Thyroid gland (tissue), 4 donors: ENCODE data around the gene POLE3. TPM values are rescaled to one million over a fixed set of nuclear protein-coding genes. Genes with fewer than 3 reads are reported as not detected.

Source experiments
- DNase-seq, 2 donors: peaks; one replicate each; pipeline ENCODE4 v3.0.0-alpha.2; 2019
- H3K27ac ChIP-seq, 3 donors: fragments of 200-600 bp; sonication (generic); 1 replicate in 2 of 3; 2 replicates in 1 of 3; pipeline ENCODE4 v1.5.1; 2016 to 2019; ENCODE audit warnings: mild to moderate bottlenecking in 1 of 3, moderate library complexity in 1 of 3
- H3K27me3 ChIP-seq: fragments of 200-600 bp; sonication (generic); one replicate; pipeline ENCODE4 v1.5.1; 2019
- H3K36me3 ChIP-seq, 2 donors: fragments of 200-600 bp; sonication (generic); one replicate each; pipeline ENCODE4 v1.5.1; 2016 to 2019
- H3K4me1 ChIP-seq, 2 donors: fragments of 200-600 bp; sonication (generic); one replicate each; pipeline ENCODE4 v1.5.1; 2017 to 2019
- H3K4me3 ChIP-seq, 3 donors: fragments of 200-600 bp; sonication (generic); replicated peaks in 1 of 3; 1 replicate in 2 of 3; 2 replicates in 1 of 3; pipeline ENCODE4 v1.5.1; 2016; ENCODE audit warnings: mild to moderate bottlenecking in 1 of 3
- H3K9me3 ChIP-seq: fragments of 200-600 bp; sonication (generic); one replicate; pipeline ENCODE4 v1.5.1; 2017
- CTCF ChIP-seq, 6 experiments: fragments of 200-600 bp in 3 of 6; fragments of 450-650 bp in 3 of 6; sonication (generic) in 3 of 6; IDR thresholded peaks; one replicate each; pipeline ENCODE4 v1.5.1; 2016 to 2019; ENCODE audit warnings: antibody characterized with exemption in 6 of 6, mild to moderate bottlenecking in 2 of 6, inconsistent platforms in 1 of 6, moderate library complexity in 1 of 6
- POLR2A ChIP-seq, 2 donors: fragments of 450-650 bp; IDR thresholded peaks; one replicate each; pipeline ENCODE4 v1.6.1; 2017; ENCODE audit warnings: antibody characterized with exemption in 2 of 2, mild to moderate bottlenecking in 2 of 2, moderate library complexity in 1 of 2
- WGBS, 2 donors: methylation state at CpG; one replicate each; pipeline ENCODE4 v1.1.5; 2017; 5-methylcytosine and 5-hydroxymethylcytosine counted together
- intact Hi-C: fragments of 100-400 bp; cut with DNase I; formaldehyde crosslinking; loops from one replicate; pipeline ENCODE4 v1.15.1; 2023
- total RNA-seq, 4 donors: library from RNA; depleted of rRNA; stranded (reverse); fragments of >200 nt; gene quantifications; one replicate each; pipeline ENCODE4 v1.2.3, GENCODE V29; 2016

The POLE3 gene
- total RNA-seq, 4 donors from 2014 or later: 29.2 to 54.9 (median 33.5) TPM

GRCh38 chr9:113395000-113395861, 15.2 kb downstream of the POLE3 start:
- no peak for TF ChIP-seq CTCF (IDR thresholded peaks at IDR 0.05)
- TF ChIP-seq POLR2A (IDR thresholded peaks at IDR 0.05): no peak
- H3K27me3 ChIP-seq: no peaks in the 10 kb centered on the region
- H3K27ac ChIP-seq: no peak overlapping the region
- peaks cover 14 to 17% of the 10 kb centered on the region in 2 donors for H3K36me3 ChIP-seq
- peak in 1 of 2 donors; percentile 17 for DNase-seq
- peaks cover 9 to 24% of the 10 kb centered on the region in 2 donors for H3K4me1 ChIP-seq
- intact Hi-C loops: no loop called here
- WGBS, 2 donors: 96% methylated on average over 9 of the region's 9 CpGs
- H3K9me3 ChIP-seq: no peaks in the 10 kb centered on the region
- H3K4me3 ChIP-seq: no peak overlapping the region

DNA sequence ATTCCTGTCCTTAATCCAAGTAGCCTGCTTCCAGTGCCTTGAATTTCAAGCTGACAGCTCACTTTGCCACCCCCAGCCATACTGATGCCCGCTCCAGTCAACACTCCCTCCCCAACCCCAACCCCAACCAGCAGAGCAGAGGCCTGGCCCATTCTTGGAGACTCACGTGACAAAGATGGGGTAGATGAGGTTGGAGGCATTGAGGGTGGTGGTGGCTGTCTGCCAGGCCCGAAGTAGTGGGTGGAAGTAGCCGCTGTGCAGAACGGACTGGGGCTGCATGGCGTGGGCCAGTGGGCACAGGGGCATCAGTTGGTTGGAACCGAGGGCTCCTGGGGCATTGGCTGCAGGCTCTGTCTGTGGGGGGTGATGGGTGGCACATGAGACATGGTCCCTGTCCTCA, 17.2 kb downstream of the POLE3 start:
- H3K27me3 ChIP-seq: no peaks in the 10 kb centered on the region
- H3K36me3 ChIP-seq: peaks cover 28 to 35% of the 10 kb centered on the region in 2 donors
- peaks cover 0 to 6% of the 10 kb centered on the region in 2 donors for H3K4me1 ChIP-seq
- intact Hi-C loops: no loop called here
- no peak overlapping the region for H3K27ac ChIP-seq
- no peaks in the 10 kb centered on the region for H3K9me3 ChIP-seq
- TF ChIP-seq POLR2A (IDR thresholded peaks at IDR 0.05) (no peak), CTCF (IDR thresholded peaks at IDR 0.05) (no peak)
- no peak overlapping the region for H3K4me3 ChIP-seq
- no peak for DNase-seq
- 91 to 96% methylated on average over 7 of the region's 7 CpGs for WGBS, 2 donors

DNA sequence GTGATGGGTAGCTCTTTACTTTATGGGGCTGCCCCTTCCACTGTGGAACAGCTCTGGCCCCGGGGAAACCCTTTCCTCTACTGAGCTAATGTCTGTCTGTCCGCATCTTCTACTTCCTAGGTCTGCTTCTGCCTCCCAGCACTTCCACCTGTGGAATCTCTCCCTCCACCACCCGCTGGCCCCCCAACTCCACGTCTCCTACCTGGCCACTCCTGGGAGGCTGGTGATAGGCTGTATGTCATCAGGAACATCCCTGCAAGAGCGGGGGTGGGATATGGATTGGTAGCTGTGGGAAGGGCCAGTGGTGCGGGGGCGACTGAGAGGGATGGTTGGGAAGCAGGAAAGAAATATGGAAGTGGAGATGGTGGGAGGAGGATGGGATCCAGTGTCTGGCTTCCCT, 18.6 kb downstream of the POLE3 start:
- Histone ChIP-seq H3K9me3 (no peaks in the 10 kb centered on the region), H3K27me3 (no peaks in the 10 kb centered on the region), H3K27ac (no peak overlapping the region), H3K4me3 (no peak overlapping the region), H3K36me3 (peaks cover 35 to 41% of the 10 kb centered on the region in 2 donors), H3K4me1 (no peaks in the 10 kb centered on the region)
- WGBS, 2 donors: 92 to 93% methylated on average over 7 of the region's 7 CpGs
- no peak for DNase-seq
- intact Hi-C loops: no loop called here
- TF ChIP-seq POLR2A (IDR thresholded peaks at IDR 0.05): no peak

GRCh38 chr9:113390192-113390960, 20.1 kb downstream of the POLE3 start:
- no peaks in the 10 kb centered on the region for H3K4me1 ChIP-seq
- DNase-seq: no peak
- H3K36me3 ChIP-seq: peaks cover 35 to 41% of the 10 kb centered on the region in 2 donors
- no peaks in the 10 kb centered on the region for H3K9me3 ChIP-seq
- intact Hi-C loops: no loop called here
- 94 to 95% methylated on average over 14 to 15 of the region's 17 CpGs for WGBS, 2 donors
- H3K27me3 ChIP-seq: no peaks in the 10 kb centered on the region
- H3K27ac ChIP-seq: no peak overlapping the region
- no peak overlapping the region for H3K4me3 ChIP-seq
- no peak for TF ChIP-seq CTCF (IDR thresholded peaks at IDR 0.05)
- no peak for TF ChIP-seq POLR2A (IDR thresholded peaks at IDR 0.05)

GRCh38 chr9:113389451-113389850, 21.0 kb downstream of the POLE3 start:
- H3K27me3 ChIP-seq: no peaks in the 10 kb centered on the region
- H3K36me3 ChIP-seq: peaks cover 35 to 41% of the 10 kb centered on the region in 2 donors
- WGBS, 2 donors: 94 to 96% methylated on average over 10 to 11 of the region's 11 CpGs
- intact Hi-C loops: no loop called here
- DNase-seq: no peak
- H3K4me1 ChIP-seq: no peaks in the 10 kb centered on the region
- TF ChIP-seq CTCF (IDR thresholded peaks at IDR 0.05) (no peak), POLR2A (IDR thresholded peaks at IDR 0.05) (no peak)
- no peaks in the 10 kb centered on the region for H3K9me3 ChIP-seq
- H3K4me3 ChIP-seq: no peak overlapping the region
- no peak overlapping the region for H3K27ac ChIP-seq
